CD4-positive, CD25-positive, alpha-beta regulatory T cell (primary cell): Measurements from ENCODE around the gene TKTL1. TPM values are rescaled to one million over a fixed set of nuclear protein-coding genes. Genes with fewer than 3 reads are reported as not detected.
"Not testable (repeated sequence)": the region's sequence is repeated elsewhere in the genome, so short reads cannot be mapped to it uniquely, and the experiment has no call there.

ENCODE experiments used
- ATAC-seq, 2 donors: fragments of 150-1000 bp; cut with Tn5 transposase; one replicate each; pipeline ENCODE4 v1.10.0; 2021; ENCODE audit warnings: low read depth in 2 of 2, moderate number of reproducible peaks in 2 of 2, moderate library complexity in 1 of 2
- DNase-seq, 3 donors: peaks; one replicate each; pipeline versions ENCODE4 v3.0.0 to v3.0.0-alpha.2; 2012 to 2022; ENCODE audit warnings: mixed read lengths in 1 of 3
- H3K27ac ChIP-seq: one replicate; pipeline ENCODE4 v1.7.0; 2013; ENCODE audit warnings: mild to moderate bottlenecking, low read length; ENCODE audit not compliant: insufficient read depth, poor library complexity, severe bottlenecking
- H3K27me3 ChIP-seq: one replicate; pipeline ENCODE4 v1.7.0; 2013; ENCODE audit warnings: low read length; ENCODE audit not compliant: control insufficient read depth, insufficient read depth
- H3K36me3 ChIP-seq: one replicate; pipeline ENCODE4 v1.7.0; 2013; ENCODE audit warnings: mild to moderate bottlenecking, low read length, moderate library complexity; ENCODE audit not compliant: control insufficient read depth, insufficient read depth
- H3K4me1 ChIP-seq: 2 replicates; pipeline ENCODE4 v1.7.0; 2013; ENCODE audit warnings: mild to moderate bottlenecking, low read length; ENCODE audit not compliant: insufficient read depth, control insufficient read depth, poor library complexity, severe bottlenecking
- H3K4me3 ChIP-seq: one replicate; pipeline ENCODE4 v1.7.0; 2013; ENCODE audit warnings: low read depth, mild to moderate bottlenecking, low read length, moderate library complexity
- H3K9me3 ChIP-seq, 2 experiments: 1 replicate in 1 of 2; 2 replicates in 1 of 2; pipeline ENCODE4 v1.7.0; 2013; ENCODE audit warnings: low read length in 2 of 2, mild to moderate bottlenecking in 1 of 2, moderate library complexity in 1 of 2; ENCODE audit not compliant: control insufficient read depth in 2 of 2
- H3K27ac Mint-ChIP-seq, 3 donors: one replicate each; pipeline ENCODE4 v1.8.0; 2020 to 2022; ENCODE audit warnings: mild to moderate bottlenecking in 3 of 3, mixed read lengths in 3 of 3, moderate library complexity in 2 of 3
- H3K27me3 Mint-ChIP-seq: one replicate; pipeline ENCODE4 v1.8.0; 2022; ENCODE audit warnings: mild to moderate bottlenecking, mixed read lengths
- H3K36me3 Mint-ChIP-seq: one replicate; pipeline ENCODE4 v1.8.0; 2020; ENCODE audit warnings: mixed read lengths
- H3K4me1 Mint-ChIP-seq, 4 donors: one replicate each; pipeline ENCODE4 v1.8.0; 2020 to 2022; ENCODE audit warnings: mixed read lengths in 4 of 4, mild to moderate bottlenecking in 1 of 4
- H3K4me3 Mint-ChIP-seq, 4 donors: one replicate each; pipeline ENCODE4 v1.8.0; 2020 to 2022; ENCODE audit warnings: mild to moderate bottlenecking in 4 of 4, mixed read lengths in 4 of 4, moderate library complexity in 3 of 4
- H3K9me3 Mint-ChIP-seq, 7 donors: one replicate each; pipeline ENCODE4 v1.8.0; 2020 to 2022; ENCODE audit warnings: mixed read lengths in 7 of 7, mild to moderate bottlenecking in 3 of 7, moderate library complexity in 2 of 7
- polyA plus RNA-seq, 4 donors: library from polyadenylated mRNA; unstranded; fragments of 300-500 nt; fragmentation: Illumina TruSeq; gene quantifications; one replicate each; pipeline ENCODE4 v1.2.3, GENCODE V29; 2021
- total RNA-seq: library from RNA; stranded (reverse); gene quantifications from one replicate; pipeline ENCODE4 v1.2.3, GENCODE V29; 2022

TKTL1 gene, protein sequence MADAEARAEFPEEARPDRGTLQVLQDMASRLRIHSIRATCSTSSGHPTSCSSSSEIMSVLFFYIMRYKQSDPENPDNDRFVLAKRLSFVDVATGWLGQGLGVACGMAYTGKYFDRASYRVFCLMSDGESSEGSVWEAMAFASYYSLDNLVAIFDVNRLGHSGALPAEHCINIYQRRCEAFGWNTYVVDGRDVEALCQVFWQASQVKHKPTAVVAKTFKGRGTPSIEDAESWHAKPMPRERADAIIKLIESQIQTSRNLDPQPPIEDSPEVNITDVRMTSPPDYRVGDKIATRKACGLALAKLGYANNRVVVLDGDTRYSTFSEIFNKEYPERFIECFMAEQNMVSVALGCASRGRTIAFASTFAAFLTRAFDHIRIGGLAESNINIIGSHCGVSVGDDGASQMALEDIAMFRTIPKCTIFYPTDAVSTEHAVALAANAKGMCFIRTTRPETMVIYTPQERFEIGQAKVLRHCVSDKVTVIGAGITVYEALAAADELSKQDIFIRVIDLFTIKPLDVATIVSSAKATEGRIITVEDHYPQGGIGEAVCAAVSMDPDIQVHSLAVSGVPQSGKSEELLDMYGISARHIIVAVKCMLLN
- total RNA-seq, result 8.1 TPM
- 10 to 100 TPM; 21.0 to 34.3 (median 25.4) TPM for polyA plus RNA-seq

DNA sequence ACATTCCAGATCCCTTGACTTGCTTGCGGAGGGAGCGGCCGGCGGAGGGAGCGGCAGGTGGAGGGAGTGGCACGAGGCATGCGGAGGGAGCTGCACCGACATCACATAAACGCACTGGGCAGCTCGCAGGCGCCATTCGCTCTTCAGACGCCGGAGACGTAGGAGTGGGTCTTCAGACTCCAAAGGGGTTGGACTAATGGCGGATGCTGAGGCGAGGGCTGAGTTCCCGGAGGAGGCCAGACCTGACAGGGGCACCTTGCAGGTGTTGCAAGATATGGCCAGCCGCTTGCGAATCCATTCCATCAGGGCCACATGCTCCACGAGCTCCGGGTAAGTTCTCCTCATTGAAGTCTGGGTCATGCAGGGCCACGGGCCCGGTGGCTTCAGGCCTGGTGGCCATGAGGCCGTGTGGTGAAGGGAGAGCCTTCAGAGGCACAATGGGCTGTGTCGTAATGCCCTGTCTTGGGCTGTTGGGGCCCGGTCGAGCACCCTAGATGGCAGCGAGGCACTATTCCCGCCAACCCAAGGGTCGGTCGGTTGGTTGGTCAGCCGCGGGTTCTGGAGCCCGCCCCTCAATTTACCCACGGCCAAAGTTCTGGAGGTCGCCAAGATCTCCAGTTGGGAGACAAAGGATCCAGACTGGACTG is at the start of gene TKTL1:
TSS of gene TKTL1 (plus strand) at position 132 of the 647 bp plus-strand sequence. CDS start at position 197, 65 bp downstream.
- DNase-seq, result no peak
- H3K9me3 Mint-ChIP-seq, result no peaks in the 10 kb centered on the region
- no peak within 1 kb of the TSS for H3K27ac ChIP-seq
- H3K4me1 Mint-ChIP-seq, result peaks cover 0 to 15% (median 5%) of the 10 kb centered on the region in 4 donors
- H3K4me3 Mint-ChIP-seq, result no peak within 1 kb of the TSS
- no peaks in the 10 kb centered on the region for H3K9me3 ChIP-seq
- peak within 1 kb of the TSS in 2 of 3 donors; percentile 46 to 69 for H3K27ac Mint-ChIP-seq
- no peaks in the 10 kb centered on the region for H3K27me3 ChIP-seq
- ATAC-seq, result no peak
- no peaks in the 10 kb centered on the region for H3K36me3 Mint-ChIP-seq
- H3K4me1 ChIP-seq, result no peaks in the 10 kb centered on the region
- H3K36me3 ChIP-seq, result no peaks in the 10 kb centered on the region
- no peaks in the 10 kb centered on the region for H3K27me3 Mint-ChIP-seq
- no peak within 1 kb of the TSS for H3K4me3 ChIP-seq

DNA sequence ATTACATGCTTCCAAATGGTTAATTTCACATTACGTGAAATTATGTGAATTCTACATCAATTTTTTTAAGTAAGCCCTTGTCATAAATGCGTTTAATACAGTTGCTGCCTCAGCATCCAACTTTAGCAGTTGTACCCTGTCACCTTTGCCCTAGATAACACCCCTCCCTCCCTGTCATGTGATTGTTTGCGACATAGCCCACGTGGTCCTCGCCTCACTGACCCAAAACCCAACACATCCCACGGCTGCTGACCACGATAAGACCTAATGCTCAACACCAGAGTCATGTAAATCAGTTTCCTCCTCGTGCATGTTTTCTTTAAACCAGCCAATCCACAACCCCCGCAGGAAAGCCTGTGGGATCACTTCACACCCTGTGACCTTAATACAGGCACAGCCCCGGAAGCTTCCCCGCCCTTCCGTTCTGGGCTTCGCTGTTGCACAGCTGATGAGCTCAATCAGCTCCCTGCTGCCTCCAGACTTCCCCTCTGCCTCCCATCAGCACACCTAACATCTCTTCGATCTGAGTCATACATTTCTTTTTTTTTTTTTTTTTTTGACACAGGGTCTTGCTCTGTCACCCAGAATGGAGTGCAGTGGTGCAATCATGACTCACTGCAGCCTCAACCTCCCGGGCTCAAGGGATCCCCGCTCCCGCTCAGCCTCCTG is 48.1 kb upstream of the TKTL1 start:
- DNase-seq (peak in 1 of 3 donors; percentile 26), ATAC-seq (peak; percentile 96 to 97)
- H3K4me3 ChIP-seq, H3K27ac ChIP-seq, H3K4me1 ChIP-seq, H3K4me3 Mint-ChIP-seq, H3K36me3 Mint-ChIP-seq, H3K4me1 Mint-ChIP-seq, H3K27ac Mint-ChIP-seq, H3K36me3 ChIP-seq, H3K9me3 ChIP-seq, H3K27me3 ChIP-seq, H3K9me3 Mint-ChIP-seq, H3K27me3 Mint-ChIP-seq: not testable (repeated sequence)

DNA sequence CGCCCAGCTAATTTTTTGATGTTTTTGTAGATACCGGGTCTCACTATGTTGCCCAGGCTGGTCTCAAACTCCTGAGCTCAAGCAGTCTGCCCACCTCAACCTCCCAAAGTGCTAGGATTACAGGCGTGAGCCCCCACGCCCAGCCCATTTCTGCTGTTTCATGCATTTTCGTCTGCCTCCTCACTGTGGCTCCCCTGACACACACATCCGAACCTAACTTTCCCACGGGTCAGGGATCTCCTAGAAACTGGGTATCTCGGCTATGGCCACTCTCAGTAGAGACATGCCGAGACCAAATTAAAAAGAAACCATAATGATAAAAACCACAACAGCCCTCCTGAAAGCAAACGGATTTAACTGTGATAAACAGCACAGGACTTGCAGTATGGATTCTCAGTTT is 47.5 kb upstream of the TKTL1 start:
- H3K4me3 ChIP-seq, H3K4me1 Mint-ChIP-seq, H3K4me1 ChIP-seq, H3K27ac Mint-ChIP-seq, DNase-seq, H3K27ac ChIP-seq, H3K4me3 Mint-ChIP-seq, H3K9me3 Mint-ChIP-seq, ATAC-seq, H3K9me3 ChIP-seq, H3K27me3 ChIP-seq, H3K36me3 Mint-ChIP-seq, H3K27me3 Mint-ChIP-seq, H3K36me3 ChIP-seq: not testable (repeated sequence)

DNA sequence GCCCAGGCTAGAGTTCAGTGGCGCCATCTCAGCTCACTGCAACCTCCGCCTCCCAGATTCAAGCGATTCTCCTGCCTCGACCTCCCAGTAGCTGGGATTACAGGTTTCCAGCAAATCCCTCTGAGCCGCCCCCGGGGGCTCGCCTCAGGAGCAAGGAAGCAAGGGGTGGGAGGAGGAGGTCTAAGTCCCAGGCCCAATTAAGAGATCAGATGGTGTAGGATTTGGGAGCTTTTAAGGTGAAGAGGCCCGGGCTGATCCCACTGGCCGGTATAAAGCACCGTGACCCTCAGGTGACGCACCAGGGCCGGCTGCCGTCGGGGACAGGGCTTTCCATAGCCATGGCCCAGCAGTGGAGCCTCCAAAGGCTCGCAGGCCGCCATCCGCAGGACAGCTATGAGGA is 38.3 kb upstream of the TKTL1 start, which contains the start of gene OPN1MW3:
TSS of gene OPN1MW3 (plus strand) at position 301 of the 400 bp plus-strand sequence. CDS start at position 339, 38 bp downstream.
- not testable (repeated sequence) for H3K27ac Mint-ChIP-seq, DNase-seq

DNA sequence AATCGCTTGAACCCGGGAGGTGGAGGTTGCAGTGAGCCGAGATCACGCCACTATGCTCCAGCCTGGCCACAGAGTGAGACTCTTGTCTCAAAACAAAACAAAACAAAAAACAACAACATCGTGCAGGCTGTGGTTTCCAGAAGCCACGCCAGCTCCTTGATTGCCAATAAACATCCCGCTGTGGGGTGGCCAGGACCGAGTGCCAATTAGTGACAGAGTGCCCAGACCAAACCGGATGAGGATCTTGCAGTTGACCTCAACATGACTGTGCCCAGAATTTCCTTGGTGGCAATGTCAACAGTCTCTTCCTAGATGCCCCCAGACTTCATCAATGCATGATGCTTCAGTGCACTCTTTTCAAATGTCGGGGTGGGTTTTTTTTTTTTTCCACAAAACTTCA is 36.9 kb upstream of the TKTL1 start:
- not testable (repeated sequence) for H3K9me3 ChIP-seq, H3K4me3 ChIP-seq, H3K27me3 ChIP-seq, H3K9me3 Mint-ChIP-seq, H3K4me1 Mint-ChIP-seq, H3K27ac Mint-ChIP-seq, H3K27me3 Mint-ChIP-seq, H3K4me3 Mint-ChIP-seq, H3K4me1 ChIP-seq, ATAC-seq, DNase-seq, H3K36me3 ChIP-seq, H3K36me3 Mint-ChIP-seq, H3K27ac ChIP-seq

More for the DNA sequence above, 38.3 kb upstream of the TKTL1 start, which contains the start of gene OPN1MW3:
- not testable (repeated sequence) for H3K4me1 ChIP-seq, H3K4me1 Mint-ChIP-seq, H3K36me3 Mint-ChIP-seq, H3K9me3 Mint-ChIP-seq, H3K27me3 Mint-ChIP-seq, H3K4me3 Mint-ChIP-seq, H3K4me3 ChIP-seq, H3K27ac ChIP-seq, ATAC-seq, H3K9me3 ChIP-seq, H3K36me3 ChIP-seq, H3K27me3 ChIP-seq

DNA sequence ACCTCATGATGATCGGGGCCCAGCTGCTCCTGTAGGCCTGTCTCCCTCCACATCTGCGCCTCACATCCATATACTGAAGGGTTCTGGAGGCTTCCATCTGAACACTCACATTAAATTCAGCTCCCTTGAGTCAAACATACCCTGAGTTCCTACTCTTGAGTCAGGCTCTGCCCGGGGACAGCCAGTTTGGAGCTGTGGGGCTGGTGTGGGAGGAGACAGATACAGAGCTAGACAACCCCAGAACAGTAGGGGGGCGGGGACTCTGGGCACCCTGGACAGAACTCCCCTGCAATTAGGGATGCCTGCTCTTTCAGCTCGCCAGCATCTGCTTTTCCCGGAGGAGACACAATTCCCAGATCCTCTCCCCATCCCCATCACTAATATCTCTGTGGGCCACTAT is 32.5 kb upstream of the TKTL1 start:
- H3K36me3 Mint-ChIP-seq, H3K4me1 Mint-ChIP-seq, ATAC-seq, H3K4me3 Mint-ChIP-seq, DNase-seq, H3K9me3 Mint-ChIP-seq, H3K27ac ChIP-seq, H3K9me3 ChIP-seq, H3K27me3 ChIP-seq, H3K27ac Mint-ChIP-seq, H3K27me3 Mint-ChIP-seq, H3K4me1 ChIP-seq, H3K4me3 ChIP-seq, H3K36me3 ChIP-seq: not testable (repeated sequence)

DNA sequence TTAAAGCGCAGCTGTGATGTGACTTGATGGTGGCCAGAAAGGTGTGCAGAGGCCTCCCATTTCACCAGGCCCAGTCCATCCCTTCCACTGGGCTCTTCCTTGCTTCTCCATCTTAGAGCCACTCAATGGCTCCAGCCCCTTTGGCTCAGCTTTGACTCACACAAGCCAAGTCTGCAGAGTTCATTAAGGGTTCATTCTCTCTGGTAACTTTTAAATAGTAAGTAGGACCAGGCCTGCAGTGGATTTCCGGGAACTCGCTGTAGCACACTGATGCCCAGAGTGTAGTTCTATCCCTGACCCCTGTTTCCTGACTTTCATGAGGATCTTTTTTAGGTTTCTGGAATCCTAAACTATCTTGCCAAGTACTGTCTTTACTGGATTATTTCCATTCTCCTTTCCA is 26.4 kb upstream of the TKTL1 start:
- not testable (repeated sequence) for H3K4me1 ChIP-seq, H3K36me3 Mint-ChIP-seq, H3K27me3 Mint-ChIP-seq, DNase-seq, H3K27me3 ChIP-seq, ATAC-seq, H3K4me1 Mint-ChIP-seq, H3K9me3 ChIP-seq, H3K27ac Mint-ChIP-seq, H3K9me3 Mint-ChIP-seq, H3K4me3 ChIP-seq, H3K27ac ChIP-seq, H3K4me3 Mint-ChIP-seq, H3K36me3 ChIP-seq
